D721Med (cell line): ENCODE results near the gene KANK4.

Source experiments
- DNase-seq: peaks from one replicate; pipeline ENCODE4 v3.0.0; 2011; ENCODE audit warnings: low spot score; ENCODE audit not compliant: insufficient read length
- FAIRE-seq: peaks from 2 replicates; lab custom pipeline; 2011; peaks lifted over from hg19 to GRCh38; lab: Jason Lieb, UNC
- TF ChIP-seq, protein P1 (sequence below): IDR thresholded peaks from 2 replicates; pipeline ENCODE4 v1.5.1; 2012; ENCODE audit warnings: mild to moderate bottlenecking, control low read depth; ENCODE audit not compliant: insufficient read depth; ENCODE audit errors: missing control alignments

The KANK4 gene

DNA sequence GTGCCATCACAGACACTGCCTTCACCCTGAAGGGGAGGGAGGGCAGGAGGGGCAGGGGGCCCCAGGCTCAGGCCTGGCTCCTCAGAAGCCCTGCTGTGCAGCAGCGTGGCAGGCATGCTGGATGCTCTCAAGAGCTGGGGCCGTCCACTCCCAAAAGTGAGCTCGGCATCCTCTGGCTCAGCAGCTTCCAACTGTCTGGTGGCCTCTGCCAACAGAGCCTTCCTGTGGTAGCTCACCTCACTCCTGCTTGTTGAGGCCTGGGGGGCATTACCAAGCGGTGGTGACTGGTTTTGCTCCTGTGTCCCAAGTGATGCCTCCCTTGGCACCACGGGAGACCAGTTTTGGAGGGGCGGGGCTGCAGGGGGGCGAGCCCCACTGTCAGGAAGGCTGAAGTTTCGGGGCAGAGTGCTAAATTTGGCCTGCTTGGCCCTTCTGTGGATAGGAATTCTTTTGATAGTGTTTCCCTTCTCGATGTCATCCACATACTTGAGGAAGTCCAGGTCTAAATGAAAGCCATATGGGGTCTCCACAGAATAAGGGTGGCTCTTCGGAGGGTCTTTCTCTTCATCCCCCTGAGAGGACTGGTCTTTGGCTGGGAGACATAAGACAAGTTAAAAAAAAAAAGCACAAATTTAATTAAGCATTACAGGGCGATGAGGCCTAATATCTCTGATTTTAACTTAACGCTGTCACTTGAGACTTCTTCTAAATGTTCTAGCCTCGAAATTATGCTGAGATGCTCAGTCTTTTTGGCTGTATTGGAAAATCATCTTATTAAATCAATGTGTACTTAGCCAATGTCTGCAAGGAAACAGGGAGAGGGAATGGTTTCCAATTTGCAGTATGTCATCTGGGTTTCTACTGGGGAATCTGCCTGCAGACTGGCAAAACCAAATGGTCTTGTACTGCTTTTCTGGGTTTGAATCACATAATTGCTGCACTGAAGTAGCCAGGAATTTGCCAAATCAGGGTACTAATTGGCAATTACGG is 44.4 kb downstream of the KANK4 start:
- DNase-seq (no peak), FAIRE-seq (no peak)
- TF ChIP-seq, protein P1, sequence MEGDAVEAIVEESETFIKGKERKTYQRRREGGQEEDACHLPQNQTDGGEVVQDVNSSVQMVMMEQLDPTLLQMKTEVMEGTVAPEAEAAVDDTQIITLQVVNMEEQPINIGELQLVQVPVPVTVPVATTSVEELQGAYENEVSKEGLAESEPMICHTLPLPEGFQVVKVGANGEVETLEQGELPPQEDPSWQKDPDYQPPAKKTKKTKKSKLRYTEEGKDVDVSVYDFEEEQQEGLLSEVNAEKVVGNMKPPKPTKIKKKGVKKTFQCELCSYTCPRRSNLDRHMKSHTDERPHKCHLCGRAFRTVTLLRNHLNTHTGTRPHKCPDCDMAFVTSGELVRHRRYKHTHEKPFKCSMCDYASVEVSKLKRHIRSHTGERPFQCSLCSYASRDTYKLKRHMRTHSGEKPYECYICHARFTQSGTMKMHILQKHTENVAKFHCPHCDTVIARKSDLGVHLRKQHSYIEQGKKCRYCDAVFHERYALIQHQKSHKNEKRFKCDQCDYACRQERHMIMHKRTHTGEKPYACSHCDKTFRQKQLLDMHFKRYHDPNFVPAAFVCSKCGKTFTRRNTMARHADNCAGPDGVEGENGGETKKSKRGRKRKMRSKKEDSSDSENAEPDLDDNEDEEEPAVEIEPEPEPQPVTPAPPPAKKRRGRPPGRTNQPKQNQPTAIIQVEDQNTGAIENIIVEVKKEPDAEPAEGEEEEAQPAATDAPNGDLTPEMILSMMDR = no peak

GRCh38 chr1:62273953-62274352 is 45.3 kb downstream of the KANK4 start:
- DNase-seq = no peak
- FAIRE-seq = no peak
- TF ChIP-seq, protein P1 = no peak

DNA sequence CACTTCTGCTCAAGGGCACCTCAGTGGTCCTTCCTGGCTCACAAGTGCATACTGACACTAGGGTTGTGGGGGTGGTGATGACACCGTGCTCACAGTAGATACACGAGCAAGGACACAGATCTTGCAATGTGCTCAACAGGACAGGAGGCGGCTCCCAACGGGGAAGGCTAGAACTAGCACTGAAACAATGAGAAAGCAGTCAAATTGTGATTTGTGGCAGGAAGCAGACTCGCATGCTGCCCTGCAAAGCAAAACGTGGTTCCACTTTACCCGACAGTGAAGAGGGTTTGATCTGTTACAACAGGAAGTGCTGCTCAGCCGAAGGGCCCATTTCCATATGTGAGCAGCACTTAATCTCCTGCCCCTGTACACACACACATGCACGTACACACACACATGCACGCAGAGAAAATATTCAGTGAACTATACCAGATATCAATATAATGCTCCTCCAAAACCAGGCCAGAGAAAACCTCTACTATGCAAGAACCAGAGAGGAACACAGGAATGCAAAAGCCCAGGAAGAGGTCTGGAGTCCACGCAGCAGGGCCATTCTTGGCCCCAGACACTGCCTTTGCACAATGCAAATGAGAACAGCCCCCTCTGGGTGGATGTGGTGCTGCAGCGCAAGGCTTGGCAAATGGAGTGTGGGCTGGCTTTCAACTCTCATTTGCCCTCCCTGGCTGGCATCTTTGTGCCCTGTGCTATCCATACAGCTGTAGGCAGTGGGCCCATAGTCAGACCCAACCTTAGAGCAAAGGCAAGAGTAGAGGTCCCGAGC is 47.1 kb downstream of the KANK4 start:
- FAIRE-seq (no peak), DNase-seq (no peak)
- TF ChIP-seq, protein P1 = no peak

GRCh38 chr1:62271134-62271533 is 48.1 kb downstream of the KANK4 start:
- TF ChIP-seq, protein P1 = no peak
- no peak for FAIRE-seq
- no peak for DNase-seq

DNA sequence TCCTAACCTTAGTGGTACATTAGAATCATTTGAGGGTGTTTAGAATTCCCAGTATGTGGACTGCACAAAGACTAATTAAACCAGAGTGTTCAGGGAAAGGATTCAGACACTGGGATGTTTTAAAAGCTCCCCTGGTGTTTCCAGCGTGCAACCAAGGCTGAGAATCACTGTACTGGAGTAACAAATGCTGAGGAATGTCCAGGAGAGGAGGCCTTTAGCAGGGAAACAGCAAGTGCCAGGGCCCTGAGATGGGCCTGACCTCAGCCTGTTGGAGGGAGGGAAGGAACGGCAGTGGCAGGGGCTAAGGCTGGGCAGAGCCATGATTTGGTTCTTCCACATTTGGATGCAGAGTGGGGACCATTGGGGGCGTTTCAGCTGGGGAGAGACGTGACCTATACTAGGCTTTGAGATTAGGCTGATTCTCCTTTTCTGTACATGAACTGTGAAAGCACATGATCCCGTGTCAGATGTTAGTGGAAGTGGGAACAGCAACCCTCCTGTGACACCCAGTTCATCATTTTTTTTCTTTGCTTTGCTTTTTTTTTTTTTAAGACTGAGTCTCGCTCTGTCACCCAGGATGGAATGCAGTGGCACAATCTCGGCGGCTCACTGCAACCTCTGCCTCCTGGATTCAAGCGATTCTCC is 49.3 kb downstream of the KANK4 start:
- FAIRE-seq = no peak
- no peak for DNase-seq
- TF ChIP-seq, protein P1 = no peak

GRCh38 chr1:62269439-62269838 is 49.8 kb downstream of the KANK4 start:
- TF ChIP-seq, protein P1 = no peak
- no peak for FAIRE-seq

More at GRCh38 chr1:62269439-62269838, 49.8 kb downstream of the KANK4 start:
- no peak for DNase-seq
